ENCODE data around the gene USP20. TPM values are rescaled to one million over a fixed set of nuclear protein-coding genes. Genes with fewer than 3 reads are reported as not detected.

USP20 gene
- polyA plus RNA-seq, 3 donors: 16.4 to 19.3 (median 16.8) TPM

DNA sequence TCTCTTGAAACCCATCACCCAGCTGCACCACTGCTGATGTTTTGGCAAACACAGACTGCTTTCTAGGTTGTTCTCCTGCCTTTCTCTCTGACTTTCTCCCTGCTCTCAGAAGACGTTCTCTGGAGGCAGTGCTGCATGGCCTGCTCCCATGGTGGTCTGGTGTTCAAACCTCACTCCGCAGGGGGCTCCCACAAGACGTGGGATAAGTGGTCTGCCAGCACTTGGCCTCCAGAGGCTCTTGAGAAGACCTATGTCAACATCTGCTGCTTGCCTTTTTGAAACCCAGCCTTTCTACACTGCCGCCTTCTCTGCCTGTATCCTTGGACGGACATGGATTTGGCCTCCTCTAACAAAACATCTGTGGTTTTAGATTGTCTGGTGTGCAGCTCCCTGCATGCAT, 16.6 kb downstream of the USP20 start:
- DNase-seq (ENCODE audit: low read depth in 3 of 3, low spot score in 2 of 3): no peak

DNA sequence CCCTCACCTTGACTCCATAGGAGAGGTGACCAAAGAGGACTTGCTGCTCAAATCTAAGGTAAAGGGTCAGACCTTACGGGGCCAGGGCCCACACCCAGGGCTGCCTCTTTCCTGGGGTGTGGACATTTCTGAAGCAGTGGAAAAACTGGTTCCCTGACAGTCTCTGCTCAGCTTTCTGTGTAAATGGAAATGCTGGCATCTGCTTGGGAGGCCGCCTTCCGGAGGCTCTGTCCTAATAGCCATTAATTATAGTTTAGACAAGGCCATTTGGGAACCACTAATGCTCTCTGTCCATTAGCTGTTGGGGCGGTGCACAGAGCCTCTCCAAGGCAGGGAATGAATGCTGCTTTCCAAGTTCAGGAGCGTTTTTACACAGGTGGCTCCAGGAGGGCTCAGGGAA, 17.3 kb downstream of the USP20 start:
- DNase-seq (ENCODE audit: low read depth in 3 of 3, low spot score in 2 of 3): no peak

DNA sequence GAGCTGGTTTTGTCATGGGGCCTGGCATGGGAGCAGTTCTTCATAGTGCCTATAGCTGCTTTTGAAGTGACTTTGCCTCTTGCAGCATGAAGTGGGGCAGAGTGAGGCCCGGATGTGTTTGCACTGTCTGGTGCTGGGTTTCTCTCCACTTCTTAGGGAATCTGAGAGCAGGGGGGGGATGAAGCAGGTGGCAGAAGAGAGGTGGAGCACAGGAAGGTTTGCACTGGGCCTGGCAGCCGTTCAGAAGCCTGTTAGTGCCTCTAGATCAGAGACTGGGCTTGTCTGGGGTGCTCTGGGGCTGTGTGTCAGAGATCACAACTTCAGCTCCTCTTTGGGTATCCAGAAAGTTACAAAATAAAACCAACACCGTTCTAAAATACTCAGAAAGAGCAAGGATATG, 18.4 kb downstream of the USP20 start:
- no peak for DNase-seq (ENCODE audit: low read depth in 3 of 3, low spot score in 2 of 3)

DNA sequence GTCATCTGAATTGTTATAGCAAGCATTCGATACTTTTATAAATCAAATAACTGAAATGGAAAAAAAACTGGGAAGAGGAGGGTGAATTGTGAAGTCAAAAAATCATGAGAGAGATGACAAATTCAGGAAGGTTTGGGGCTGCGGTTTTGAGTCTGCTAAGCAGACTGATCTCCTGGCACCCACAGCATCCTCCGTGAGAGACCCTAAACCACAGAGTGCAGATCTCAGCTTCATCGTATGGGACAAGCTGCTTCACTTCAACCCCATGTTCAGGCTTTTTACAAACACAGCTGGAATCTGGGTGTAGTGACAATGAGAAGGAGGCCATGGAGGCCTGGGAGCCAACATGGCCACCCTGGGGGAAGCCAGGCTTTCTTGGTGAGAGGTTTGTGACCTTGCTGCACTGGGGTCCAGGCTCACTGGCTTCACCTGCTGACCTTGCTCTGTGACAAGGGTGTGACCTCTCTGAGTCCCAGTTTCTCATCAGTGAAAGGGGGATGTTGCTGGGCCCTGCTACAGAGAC, 19.4 kb downstream of the USP20 start:
- no peak for DNase-seq (ENCODE audit: low read depth in 3 of 3, low spot score in 2 of 3)

DNA sequence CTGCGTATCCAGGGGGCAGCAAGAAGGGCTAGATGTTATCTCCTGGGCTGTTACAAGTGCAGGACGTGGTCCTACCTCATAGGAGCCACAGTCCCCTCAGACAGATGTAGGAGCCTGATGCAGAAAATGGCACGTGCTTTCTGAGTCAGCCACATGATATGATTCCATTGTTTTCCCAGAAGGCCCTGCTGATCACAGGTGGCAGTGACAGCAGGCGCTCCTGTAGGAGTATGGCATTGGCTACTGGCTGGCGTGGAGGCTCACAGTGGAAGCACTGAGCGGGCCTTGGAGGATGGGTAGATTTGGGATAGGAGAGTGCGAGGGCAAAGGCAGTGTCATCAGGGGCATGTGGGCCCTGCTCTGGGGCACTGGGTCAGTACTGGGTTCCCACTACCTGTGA, 21.9 kb downstream of the USP20 start:
- DNase-seq (ENCODE audit: low read depth in 3 of 3, low spot score in 2 of 3): no peak

DNA sequence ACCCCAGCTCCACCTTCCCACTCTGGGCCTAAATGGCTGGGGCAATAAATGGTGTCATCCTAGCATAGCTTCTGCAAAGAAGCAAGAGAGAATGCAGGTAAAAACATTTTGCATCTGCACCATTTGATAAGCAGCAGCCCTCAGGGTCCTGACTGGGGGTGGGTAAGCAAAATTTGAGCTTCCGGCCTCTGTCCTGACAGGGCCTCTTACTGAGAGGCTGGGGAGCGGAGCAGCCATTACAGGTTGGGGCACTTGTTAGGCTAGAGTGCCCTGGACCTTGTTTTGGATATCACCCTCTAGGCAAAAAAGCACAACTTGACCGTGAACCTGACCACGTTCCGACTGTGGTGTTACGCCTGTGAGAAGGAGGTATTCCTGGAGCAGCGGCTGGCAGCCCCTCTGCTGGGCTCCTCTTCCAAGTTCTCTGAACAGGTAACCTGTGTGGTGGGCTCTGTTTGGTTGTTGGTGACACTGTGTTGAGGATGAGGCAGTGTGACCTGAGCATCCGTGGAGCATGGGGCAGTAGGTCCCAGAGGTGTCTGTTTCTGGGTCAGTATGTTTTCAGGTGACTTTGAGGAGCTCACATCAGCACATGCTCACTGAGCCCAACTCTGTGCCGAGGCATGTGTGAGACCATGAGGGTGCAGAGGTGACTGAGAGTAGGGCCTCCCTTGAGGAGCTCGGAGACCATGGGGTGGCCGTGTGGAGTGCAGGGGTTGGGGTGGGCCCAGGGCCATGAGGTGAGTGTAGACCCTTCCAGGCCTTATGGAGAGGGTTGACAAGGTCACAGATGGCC, 23.1 kb downstream of the USP20 start:
- DNase-seq (ENCODE audit: low read depth in 3 of 3, low spot score in 2 of 3): no peak

DNA sequence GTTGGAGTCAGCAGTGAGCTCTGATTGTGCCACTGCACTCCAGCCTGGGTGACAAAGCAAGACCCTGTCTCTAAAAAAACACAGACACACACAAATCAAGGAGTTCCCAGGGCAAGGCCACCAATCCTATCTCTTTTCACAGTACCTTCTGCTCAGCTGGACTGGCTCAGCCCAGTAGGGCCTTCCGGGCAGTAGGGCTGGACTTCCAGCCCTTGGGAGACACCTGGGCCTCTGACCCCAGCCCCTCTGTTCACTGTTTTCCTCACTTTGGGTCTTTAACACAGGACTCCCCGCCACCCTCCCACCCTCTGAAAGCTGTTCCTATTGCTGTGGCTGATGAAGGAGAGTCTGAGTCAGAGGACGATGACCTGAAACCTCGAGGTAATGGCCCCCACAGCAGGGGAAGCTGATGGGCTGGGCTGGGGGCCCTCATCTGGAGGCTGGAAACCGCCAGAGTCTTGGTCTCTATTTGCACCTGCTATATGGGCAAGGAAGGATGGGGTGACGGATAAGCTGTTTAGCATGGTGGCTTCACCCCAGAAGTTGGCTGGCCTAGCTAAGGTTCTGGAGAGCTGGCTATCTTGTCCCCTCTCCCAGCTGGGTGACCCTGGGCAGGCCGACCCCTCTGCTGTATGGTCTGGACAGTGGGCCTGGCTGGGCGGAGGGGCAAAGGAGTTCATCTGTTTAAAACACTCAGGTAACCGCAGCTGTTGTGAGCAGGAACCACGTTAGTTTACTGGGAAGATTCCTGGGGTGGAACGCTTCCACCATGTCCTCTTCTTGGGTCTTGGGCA, 25.6 kb downstream of the USP20 start:
- no peak for DNase-seq (ENCODE audit: low read depth in 3 of 3, low spot score in 2 of 3)

DNA sequence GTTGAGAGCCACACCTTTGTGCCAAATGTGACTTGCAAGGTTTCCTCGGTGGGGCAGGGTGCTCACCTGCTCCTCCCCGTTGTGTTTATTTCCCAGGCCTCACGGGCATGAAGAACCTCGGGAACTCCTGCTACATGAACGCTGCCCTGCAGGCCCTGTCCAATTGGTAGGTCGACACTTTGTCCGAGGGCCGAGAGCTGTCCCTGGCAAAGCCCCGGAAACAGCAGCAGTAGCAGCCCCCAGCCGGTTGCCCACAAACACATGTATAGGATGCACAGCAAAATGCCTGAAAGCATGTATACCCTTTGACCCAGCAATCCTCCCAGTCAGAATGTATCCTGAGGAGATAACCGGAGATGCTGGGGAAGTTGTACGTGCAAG, 26.2 kb downstream of the USP20 start:
- no peak for DNase-seq (ENCODE audit: low read depth in 3 of 3, low spot score in 2 of 3)

DNA sequence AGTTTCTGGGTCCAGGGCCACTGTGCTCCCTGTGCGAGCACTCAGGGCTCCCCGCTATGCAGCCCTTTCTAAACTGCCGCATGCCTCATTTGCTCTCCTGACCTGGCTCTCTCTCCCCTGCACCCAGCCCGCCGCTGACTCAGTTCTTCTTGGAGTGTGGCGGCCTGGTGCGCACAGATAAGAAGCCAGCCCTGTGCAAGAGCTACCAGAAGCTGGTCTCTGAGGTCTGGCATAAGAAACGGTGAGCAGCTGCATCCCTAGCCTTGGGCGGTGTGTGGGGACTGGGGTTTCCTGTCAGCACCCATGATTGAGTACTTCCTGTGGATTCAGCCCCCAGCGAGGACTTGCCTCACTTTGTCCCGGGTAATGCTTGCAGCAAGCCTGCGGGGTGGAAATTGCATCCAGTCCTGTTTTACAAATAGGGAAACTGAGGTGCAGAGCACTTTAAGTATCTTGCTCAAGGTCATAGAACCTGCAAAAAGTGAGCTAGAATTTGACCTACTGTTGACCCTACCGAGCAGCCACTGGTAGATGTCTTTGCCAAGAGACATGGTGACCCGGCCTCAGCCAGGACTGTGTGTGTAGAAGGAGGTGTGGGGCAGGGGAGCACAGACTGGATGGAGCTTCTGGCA, 27.9 kb downstream of the USP20 start:
- DNase-seq (ENCODE audit: low read depth in 3 of 3, low spot score in 2 of 3): no peak

DNA sequence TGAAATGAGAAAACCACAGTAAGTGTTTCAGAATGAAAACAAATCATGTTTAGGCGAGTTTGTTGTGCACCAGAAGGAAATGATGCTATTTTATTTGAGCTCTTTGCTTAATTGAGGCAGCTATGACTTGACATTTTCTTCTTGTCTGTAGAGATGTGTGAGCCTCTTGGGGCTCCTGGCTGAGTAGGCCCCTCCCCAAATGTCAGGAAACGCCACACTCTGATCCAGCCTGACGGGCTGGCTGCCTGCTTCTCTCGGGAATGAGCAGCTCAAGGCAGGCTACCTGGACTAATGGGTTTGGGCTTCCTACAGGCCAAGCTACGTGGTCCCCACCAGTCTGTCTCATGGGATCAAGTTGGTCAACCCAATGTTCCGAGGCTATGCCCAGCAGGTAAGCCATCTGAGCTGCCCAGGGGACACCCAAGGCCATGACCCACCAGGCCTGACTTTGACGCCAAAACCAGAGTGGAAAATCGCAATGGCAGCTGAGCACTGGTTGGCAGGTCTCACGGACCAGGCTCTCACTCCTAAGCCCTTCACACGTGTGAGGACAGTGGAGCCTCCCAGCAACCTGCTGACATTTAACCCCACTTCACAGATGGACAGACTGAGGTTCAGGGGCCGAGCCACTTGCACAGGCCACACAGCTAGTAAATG, 29.9 kb downstream of the USP20 start:
- DNase-seq (ENCODE audit: low read depth in 3 of 3, low spot score in 2 of 3): no peak

DNA sequence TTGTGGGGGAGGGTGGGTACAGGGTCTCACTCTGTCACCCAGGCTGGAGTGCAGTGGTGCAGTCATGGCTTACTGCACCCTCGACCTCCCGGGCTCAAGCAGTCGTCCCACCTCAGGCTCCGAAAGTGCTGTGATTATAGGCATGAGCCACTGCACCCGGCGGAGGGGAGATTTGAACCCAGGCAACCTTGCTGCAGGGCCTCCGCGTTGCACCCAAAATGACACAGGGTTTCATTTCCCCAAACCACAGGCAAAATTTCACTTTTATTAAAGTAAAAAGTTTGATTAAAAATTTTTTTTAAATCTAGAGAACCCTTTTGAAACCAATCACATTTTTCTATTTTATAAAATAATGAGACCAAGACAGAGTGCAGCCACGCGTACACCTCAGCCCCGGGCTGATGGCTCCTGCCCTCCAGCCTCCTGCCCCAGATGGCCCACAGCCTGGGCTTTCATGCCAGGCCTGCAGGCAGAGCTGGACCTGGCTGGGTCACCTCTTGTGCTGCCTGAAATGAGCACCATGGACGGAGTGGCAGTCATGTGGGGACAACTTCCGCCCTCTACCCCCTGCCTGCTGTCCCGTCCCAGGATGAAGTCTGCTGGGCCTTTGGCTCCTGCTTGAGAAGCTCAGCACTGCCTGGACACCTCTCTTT, 30.5 kb downstream of the USP20 start:
- DNase-seq (ENCODE audit: low read depth in 3 of 3, low spot score in 2 of 3): no peak

DNA sequence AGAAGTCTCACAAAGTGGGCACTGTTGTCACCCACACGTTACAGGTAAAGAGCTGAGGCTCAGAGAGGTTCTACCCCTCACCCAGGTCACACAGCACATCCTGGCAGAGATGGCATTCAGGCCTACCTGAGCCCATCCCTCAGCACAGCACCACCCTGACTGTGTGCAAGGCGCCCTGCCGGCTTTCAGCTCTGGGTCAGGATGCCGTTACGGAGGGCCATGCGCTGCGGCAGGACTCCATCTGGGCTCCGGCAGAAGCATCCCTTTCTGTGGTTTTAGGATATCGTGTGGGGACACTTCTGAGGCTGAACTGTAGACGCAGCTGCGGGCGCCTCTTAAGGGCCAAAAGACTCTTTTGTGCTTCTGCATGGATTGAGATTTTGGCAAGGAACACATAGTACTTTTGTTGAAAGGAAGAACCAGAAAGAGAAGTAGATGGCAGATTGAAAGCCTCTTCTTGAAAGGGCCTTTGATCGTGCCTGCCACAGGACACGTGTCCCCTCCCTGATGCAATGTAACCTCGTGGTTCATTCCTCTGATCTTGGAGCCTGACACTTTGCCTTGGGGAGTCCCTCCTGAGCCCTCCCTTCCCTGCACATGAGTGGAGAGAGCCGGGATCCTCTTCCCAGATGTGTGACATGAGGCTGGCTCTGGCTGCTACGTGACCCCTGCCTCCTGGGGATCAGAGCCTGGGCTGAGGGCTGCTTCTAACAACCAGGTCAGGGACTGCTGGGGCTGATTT, 31.3 kb downstream of the USP20 start:
- no peak for DNase-seq (ENCODE audit: low read depth in 3 of 3, low spot score in 2 of 3)

DNA sequence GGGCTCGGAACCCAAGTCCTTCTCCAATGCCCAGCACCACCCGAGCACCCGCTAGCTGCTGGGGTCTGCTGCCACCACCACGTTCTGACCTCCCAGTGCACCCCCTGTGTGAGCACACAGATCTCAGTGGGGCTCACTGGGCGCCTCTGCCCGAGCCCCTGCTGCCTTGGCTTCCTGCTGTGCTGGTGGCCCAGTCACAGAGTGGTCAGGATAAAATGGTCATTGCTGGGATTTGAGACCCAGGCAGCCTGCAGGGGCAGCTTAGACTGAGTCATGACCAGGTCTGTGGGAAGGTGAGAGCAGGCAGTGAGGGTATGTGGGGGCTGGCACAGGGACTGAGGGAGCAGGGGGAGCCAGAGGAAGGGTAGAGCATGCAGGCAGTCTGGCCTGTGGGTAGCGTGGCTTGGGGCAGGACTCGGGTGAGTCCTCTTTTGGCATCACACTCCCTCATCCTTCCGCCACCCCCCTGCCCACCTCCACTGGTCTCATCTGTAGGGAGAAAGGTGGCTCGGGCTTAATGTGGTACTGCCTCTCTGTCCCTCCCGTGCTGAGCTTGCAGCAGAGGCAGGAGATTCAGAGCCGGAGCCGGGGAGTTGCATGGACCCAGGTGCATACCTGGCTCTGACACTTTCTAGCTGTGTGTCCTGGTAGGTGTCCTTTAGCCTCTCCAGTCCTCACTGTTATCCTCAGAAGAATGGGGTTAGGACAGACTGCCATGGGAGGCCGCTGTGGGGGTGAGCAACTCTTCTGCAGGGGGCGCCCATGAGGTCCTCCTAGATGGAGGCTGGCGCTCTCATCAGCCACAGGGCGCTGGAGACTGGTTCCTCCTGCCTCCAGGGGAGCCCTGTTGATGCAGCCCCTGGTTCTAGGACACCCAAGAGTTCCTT, 32.1 kb downstream of the USP20 start:
- no peak for DNase-seq (ENCODE audit: low read depth in 3 of 3, low spot score in 2 of 3)

DNA sequence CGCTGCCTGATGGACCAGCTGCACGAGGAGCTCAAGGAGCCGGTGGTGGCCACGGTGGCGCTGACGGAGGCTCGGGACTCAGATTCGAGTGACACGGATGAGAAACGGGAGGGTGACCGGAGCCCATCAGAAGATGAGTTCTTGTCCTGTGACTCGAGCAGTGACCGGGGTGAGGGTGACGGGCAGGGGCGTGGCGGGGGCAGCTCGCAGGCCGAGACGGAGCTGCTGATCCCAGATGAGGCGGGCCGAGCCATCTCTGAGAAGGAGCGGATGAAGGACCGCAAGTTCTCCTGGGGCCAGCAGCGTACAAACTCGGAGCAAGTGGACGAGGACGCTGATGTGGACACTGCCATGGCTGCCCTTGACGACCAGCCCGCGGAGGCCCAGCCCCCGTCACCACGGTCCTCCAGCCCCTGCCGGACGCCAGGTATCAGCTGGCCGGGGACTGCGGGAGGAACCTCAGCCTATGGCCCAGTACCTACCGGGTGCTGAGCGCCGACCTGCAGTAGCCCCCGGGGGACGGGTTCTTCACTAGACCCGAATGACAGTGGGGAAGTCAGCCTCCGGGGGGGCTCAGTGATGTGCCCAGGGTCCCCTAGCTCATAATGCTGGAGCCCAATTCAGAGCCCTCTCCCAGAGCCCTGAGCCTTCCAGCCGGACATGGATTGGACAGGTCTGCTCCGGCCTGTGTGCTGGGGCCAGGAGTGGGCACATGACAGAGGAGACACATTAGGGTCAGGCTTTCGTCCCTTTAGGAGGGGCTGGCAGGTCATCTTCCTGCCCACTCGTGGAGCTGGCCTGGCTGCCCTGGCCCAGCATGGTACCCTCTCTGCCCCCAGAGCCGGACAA, 33.0 kb downstream of the USP20 start:
- no peak for DNase-seq (ENCODE audit: low read depth in 3 of 3, low spot score in 2 of 3)

DNA sequence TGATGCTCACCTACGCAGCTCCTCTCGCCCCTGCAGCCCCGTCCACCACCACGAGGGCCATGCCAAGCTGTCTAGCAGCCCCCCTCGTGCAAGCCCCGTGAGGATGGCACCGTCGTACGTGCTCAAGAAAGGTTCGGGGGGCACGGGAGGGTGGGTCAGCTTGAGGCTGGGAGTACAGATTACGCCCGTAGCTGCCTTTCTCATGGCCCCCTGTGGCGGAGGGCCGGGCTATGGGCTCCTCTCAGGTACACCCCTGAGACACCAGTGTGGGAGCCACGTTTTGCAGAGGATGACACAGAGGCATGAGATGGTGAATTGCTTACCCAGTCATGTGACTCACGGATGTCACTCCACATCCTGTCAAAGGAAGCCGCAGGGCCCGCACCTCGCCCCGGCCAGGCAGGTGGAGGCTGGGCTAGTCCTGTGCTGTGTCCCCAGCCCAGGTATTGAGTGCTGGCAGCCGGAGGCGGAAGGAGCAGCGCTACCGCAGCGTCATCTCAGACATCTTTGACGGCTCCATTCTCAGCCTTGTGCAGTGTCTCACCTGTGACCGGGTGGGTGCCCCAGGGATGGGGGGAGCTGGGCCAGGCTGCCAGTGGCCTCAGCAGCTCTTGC, 33.7 kb downstream of the USP20 start:
- no peak for DNase-seq (ENCODE audit: low read depth in 3 of 3, low spot score in 2 of 3)

DNA sequence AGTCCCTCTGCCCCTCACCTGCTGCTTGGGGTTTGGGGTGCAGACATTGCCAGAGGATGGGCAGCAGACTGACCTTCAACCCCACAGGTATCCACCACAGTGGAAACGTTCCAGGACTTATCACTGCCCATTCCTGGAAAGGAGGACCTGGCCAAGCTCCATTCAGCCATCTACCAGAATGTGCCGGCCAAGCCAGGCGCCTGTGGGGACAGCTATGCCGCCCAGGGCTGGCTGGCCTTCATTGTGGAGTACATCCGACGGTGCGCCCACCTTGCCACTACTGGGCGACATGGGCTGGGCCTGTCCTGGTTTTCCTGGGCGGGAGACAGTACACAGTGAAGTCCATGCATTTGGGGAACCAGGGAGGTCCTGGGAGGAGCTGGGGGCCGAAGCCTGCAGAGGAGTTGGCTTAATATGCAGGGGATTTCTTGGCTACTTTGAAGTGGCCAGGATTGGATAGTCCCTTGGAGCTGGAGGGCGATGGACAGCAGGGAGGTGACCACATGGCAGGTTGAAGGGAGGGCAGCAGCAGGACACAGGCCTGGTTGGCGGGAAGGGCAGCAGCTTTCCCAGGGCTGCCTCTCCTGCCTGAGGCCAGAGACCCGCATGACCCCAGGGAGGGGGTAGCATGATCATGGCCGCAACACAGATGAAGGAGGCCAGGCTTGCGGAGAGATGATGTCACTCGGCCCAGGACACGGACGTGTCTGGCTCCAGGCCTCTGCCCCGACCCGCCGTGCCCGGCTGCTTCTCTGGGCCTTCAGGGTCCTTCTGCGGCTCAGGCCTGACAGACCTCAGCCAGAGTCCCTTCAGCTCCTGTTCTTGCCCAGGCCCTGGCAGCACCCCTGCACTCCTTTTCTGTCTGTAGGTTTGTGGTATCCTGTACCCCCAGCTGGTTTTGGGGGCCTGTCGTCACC, 34.6 kb downstream of the USP20 start:
- no peak for DNase-seq (ENCODE audit: low read depth in 3 of 3, low spot score in 2 of 3)
